HG03103 (cell line): ENCODE results near the gene EXT2.

Experiments
- ATAC-seq: cut with Tn5 transposase; IDR thresholded peaks from one replicate; pipeline ENCODE4 v1.9.1; 2021; ENCODE audit warnings: low read depth; ENCODE audit not compliant: unreplicated experiment

EXT2 gene

GRCh38 chr11:44159848-44160721, 64.6 kb downstream of the EXT2 start:
- peak; percentile 56 for ATAC-seq

DNA sequence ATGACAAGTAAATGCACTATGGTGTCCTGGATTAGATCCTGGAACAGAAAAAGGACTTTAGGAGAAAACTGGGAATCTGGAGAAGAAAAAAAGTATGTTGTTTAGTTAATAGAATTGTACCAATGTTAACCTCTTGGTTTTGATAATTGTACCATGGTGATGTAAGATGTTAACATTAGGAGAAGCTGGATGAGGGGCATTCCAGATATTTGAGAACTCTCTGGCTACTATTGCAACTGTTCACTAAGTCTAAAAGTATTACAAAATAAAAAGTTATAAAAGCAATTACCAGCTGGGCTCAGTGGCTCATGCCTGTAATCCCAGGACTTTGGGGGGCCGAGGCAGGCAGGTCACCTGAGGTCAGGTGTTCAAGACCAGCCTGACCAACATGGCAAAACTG, 66.5 kb downstream of the EXT2 start:
- no peak for ATAC-seq

- ATAC-seq = no peak
Observed at GRCh38 chr11:44162662-44163061, 67.2 kb downstream of the EXT2 start.

DNA sequence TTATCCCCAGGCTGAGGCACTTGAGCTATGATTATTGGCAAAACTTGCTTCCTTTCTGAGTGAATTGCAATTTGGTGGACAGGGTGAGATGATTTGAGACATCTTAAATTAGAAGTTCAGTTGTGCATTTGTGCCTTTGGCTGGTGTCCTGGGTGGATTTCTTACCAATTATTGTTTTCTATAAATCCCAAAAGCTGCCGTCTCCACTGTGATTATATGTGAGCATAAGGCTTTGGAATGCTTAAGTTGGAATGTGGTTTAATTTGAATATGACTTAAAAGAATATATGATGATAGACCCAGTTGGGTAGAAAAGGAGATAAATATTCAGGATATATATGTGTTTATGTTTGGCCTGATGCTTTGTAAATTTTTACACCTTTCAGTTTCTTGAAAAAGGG, 70.0 kb downstream of the EXT2 start:
- no peak for ATAC-seq

- no peak for ATAC-seq
Observed at GRCh38 chr11:44167046-44167445, 71.6 kb downstream of the EXT2 start.

DNA sequence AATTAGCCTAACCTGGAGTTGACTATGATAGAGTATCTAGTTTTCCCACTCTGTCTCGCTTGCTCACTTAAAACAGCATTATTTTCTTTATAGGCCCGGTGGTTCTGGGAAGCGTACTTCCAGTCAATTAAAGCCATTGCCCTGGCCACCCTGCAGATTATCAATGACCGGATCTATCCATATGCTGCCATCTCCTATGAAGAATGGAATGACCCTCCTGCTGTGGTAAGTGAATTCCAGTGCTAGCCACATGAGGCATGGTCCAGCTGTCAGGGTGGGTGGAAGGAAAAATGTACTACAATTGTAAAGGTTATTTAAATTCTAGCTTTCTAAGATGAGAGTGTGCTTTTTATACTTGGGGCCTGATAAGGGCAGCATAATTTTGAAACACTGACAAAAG, 76.0 kb downstream of the EXT2 start:
- no peak for ATAC-seq

DNA sequence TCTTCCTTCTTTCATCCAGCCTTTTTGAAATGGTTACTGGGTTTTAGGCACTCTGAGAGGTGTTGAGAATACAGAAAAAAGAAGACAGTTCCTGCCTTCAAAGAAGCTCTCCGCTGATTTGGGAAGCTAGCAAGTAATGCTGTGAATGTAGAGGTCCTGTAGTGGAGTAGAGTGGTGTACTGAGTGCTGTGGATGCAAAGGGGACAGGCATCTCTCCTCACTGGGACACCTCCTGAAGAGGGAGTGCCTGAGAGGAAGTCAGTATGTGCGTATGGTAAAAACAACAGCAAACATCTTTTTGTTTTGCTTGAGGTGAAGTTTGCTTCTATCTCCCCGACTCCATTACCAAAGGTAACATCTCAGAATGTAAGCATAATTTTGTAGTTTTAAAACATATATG, 77.5 kb downstream of the EXT2 start:
- ATAC-seq = no peak

GRCh38 chr11:44174842-44175241, 79.4 kb downstream of the EXT2 start:
- no peak for ATAC-seq

- ATAC-seq = no peak
Observed at GRCh38 chr11:44176546-44177213, 81.2 kb downstream of the EXT2 start.

DNA sequence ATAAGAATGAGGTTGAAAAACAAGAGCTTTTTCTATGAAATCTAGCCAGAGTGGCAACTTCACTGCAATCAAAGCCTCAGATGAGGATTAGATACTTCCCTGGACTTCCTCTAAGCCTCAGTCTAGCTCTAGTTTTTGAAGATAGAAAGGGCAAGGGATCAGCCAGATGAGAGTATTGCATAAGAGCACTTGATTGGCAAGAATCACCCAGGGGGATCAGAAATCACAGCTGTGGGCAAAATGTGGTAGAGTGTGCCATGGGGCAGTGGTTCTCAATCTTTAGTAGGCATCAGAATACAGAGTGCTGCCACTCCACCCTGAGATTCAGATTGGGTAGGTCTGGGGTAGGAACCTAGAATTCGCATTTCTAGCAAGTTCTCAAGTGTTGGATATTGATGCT, 82.4 kb downstream of the EXT2 start:
- ATAC-seq = no peak

- ATAC-seq = no peak
Observed at GRCh38 chr11:44178381-44178780, 82.9 kb downstream of the EXT2 start.

DNA sequence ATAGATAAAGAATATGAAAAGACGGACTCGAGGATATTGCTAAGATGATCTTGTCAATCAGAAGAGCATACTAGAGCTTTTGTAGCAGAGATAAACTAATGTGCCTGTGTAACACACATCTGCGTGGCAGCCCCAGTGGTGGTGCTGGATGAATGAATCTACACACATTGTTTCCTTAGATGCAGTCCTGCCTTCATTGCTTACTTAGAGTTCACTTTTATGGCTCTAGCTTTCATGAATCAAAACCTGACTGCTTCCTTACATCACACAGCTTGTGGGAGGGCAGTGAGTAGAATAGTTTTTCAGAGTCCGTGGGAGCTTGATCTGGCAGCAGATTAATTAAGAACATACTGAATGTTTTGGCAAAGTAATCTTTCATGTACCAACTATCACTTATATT, 83.7 kb downstream of the EXT2 start:
- ATAC-seq = no peak

DNA sequence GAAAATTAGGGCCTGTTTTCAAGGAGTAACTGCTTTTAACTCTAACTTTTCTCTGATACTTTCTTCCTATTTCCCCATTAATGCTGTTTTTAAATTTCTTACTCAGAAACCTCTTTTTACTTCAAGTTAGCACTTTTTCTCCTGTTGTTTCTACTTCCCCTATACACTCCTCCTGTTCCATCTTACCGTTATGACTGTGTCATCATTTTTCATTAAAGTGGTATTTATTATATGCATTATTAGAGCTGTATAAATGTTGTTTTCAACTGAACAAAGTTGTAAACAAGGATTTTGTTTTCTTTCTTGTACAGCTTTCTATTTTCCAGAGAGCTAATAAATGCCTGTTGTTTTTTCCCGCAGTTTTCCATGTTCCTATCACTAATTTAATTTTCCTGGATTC, 84.6 kb downstream of the EXT2 start:
- no peak for ATAC-seq

- ATAC-seq = no peak
Observed at GRCh38 chr11:44185522-44185921, 90.0 kb downstream of the EXT2 start.

DNA sequence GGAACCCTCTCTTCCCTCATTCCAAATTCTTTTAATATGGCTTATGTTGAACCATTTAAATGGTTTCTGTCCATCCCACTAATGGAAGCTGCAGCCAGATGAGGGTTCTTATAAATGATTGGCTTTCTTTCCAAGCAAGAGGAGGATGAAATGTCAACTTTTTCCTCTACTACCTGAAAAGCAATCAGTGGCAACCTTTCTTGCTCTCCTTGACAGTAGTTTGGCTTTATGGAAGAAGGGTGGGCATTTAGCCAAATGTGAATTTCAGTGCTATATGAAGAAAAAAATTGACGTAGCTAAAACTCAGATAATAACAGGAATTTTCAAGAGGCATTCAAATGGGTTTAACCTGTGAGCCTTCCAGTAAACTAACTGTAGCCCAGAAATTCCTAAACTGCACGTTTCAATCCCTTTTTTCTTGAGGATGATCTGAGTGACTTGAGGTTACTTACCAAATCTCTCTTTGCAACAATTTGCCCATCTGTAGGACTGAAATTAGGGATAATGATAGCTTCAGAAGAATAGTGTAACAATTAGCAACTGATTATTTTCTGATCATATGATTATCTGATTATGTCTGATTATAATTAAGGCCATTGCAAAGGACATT, 90.9 kb downstream of the EXT2 start:
- no peak for ATAC-seq

DNA sequence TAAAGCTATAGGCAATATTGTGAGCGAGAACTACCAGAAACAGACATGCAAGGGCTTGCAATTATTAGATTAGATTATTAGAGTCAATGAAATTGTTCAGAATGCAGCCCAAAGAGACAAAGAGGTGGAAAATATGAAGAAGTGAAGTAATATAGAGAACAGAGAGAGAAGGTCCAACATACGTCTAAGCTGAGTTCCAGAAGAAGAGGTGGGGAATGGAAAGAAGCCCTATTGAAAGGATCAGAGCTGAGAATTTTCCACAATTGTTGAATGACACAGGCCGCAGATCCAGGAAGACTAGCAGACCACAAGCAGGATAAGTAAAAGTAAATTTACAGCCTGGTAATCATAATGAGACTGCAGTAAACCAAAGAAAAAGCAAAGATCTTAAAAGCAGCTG, 93.2 kb downstream of the EXT2 start:
- ATAC-seq = no peak

DNA sequence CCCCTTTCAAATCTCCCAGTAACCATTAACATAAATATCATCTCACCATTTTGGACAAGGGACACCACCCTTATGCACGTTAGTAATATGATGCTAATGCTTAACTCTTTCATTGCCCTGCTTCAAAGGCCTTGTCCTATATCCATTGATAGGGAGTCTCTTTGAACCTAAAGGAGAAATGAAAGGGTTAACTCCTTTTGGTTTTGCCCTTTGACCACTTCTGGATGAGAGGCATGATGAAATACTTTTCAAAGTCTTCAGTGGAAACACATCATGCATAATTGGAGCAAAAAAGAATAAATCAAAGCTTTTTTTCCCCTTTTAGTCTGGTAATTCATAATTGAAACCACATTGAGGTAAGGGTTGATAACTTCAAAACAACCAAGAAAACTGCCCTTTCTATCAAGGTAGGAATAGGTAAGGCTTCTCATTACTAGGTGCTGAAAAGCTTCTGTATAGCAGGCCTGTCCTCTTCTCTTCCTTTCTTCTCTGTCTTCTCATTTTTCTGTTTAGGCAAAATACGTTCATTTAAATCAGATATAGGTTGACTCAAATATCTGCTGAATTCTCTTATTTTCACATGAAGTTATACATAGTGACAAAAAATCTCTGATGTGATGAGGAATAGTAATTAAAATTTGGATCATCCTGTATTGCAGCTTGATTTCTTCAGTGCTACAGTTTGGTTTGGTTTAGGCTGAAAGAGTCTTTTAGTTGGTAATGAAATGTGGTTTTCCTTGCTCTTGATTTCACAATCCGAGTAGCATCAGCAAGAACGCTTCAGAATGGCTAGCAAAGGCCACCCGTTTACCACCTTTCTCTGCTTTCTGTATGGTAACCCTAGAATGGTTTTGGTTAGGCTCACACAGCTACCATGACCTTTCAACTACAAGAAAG, 94.8 kb downstream of the EXT2 start:
- ATAC-seq = no peak

- no peak for ATAC-seq
Observed at GRCh38 chr11:44190883-44191230, 95.4 kb downstream of the EXT2 start.

- no peak for ATAC-seq
Observed at GRCh38 chr11:44191322-44192016, 96.0 kb downstream of the EXT2 start.

DNA sequence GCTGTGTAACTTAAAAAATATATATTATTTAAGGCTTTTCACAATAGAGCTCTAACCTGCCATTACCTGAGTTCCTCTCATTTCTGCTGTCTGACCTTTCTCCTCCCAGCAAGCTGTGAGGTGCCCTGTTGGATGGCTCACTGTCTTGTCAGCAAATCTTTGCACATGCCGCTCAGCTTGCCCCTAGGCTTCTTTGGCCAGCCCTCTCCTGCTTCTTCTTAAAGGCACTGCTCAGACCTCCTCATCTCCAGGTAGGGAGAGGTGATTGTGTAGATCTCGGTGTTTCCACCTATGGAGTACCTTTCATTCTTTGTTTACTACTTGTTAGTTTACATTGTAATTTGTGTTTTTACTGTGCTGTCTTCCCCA, 96.5 kb downstream of the EXT2 start:
- no peak for ATAC-seq
